Measurements from ENCODE around the gene PLEKHG4B. TPM values are rescaled to one million over a fixed set of nuclear protein-coding genes. Genes with fewer than 3 reads are reported as not detected.

Gene PLEKHG4B
- total RNA-seq, 1 experiment from 2014 or later, result 0.02 TPM

DNA sequence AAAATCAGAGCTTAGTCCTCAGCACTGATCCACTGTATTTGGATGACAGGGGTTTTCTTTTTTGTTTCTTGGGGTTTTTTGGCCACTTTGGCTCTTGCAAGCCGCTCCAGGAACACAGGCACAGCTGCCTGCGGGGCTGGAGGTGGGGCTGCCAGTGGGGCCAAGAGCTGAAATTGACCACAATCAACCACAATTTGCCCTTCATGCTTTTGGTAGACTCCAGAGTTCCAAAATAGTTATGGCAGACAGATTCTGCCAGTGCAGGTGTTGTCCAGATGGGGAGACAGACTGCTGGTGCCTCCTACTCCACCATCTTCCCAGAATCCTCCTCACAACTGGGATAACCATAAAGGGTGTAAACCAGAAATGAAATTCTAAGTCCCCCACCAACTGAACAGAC lies 36.5 kb downstream of the PLEKHG4B start:
- TF ChIP-seq ZNF274 (IDR thresholded peaks at IDR 0.05; ENCODE audit: low read depth, low read length) (no peak), SRF (IDR thresholded peaks at IDR 0.05; ENCODE audit: low read depth) (no peak), CBX3 (IDR thresholded peaks at IDR 0.05; ENCODE audit: low read depth) (no peak), TCF7L2 (IDR thresholded peaks at IDR 0.05; ENCODE audit: borderline replicate concordance, extremely low read depth, insufficient read depth, insufficient read length) (no peak), REST (IDR thresholded peaks at IDR 0.05; ENCODE audit: low read depth) (no peak), SIN3A (IDR thresholded peaks at IDR 0.05; ENCODE audit: low read depth) (no peak), MAX (IDR thresholded peaks at IDR 0.05) (no peak), EGR1 (IDR thresholded peaks at IDR 0.05; ENCODE audit: low read depth) (no peak), RAD21 (IDR thresholded peaks at IDR 0.05; ENCODE audit: low read depth) (no peak), POLR2AphosphoS5 (IDR thresholded peaks at IDR 0.05; ENCODE audit: low read depth, low read length) (no peak), ZBTB33 (IDR thresholded peaks at IDR 0.05; ENCODE audit: extremely low read depth, insufficient replicate concordance, low read length) (no peak), JUND (IDR thresholded peaks at IDR 0.05) (no peak), EZH2 (IDR thresholded peaks at IDR 0.05) (no peak)
- no peaks in the 10 kb centered on the region for H4K20me1 ChIP-seq (ENCODE audit: insufficient read depth)
- no TSS peak for BruUV-seq (replicated peaks)
- intact Hi-C loops (cut with micrococcal nuclease), result no loop called here
- H3K4me3 ChIP-seq (replicated peaks in 1 of 2; ENCODE audit: low read depth in 1 of 2, low read length in 2 of 2), result no peak overlapping the region
- no peaks in the 10 kb centered on the region for H3K9me2 ChIP-seq (ENCODE audit: insufficient read depth)
- H3K9ac ChIP-seq (ENCODE audit: low read length), result no peak overlapping the region
- no peak overlapping the region for H2AFZ ChIP-seq (ENCODE audit: low read depth, low read length, poor library complexity, severe bottlenecking)
- H3K79me2 ChIP-seq (ENCODE audit: insufficient read depth, low read length), result no peaks in the 10 kb centered on the region
- CTCF ChIA-PET, result no interaction called here
- no peaks in the 10 kb centered on the region for H3K4me1 ChIP-seq (ENCODE audit: control insufficient read depth in 1 of 2, insufficient read depth in 2 of 2, low read length in 2 of 2)
- POLR2A ChIA-PET, result no interaction called here
- H3K36me3 ChIP-seq (ENCODE audit: control insufficient read depth in 1 of 2, insufficient read depth in 2 of 2, low read length in 2 of 2), result no peaks in the 10 kb centered on the region
- peaks cover 8% of the 10 kb centered on the region; the same call in 1 of the 2 replicates for H3K27me3 ChIP-seq (ENCODE audit: insufficient read depth, low read length)
- H3K9me3 ChIP-seq (ENCODE audit: control insufficient read depth in 1 of 2, insufficient read depth in 1 of 2, low read depth in 1 of 2, low read length in 2 of 2), result no peaks in the 10 kb centered on the region; a peak in 1 of 4 replicates
- no peak overlapping the region for H3K4me2 ChIP-seq (ENCODE audit: low read length)
- no peak for DNase-seq (ENCODE audit: low read depth, low spot score)
- no peak overlapping the region for H3K27ac ChIP-seq (ENCODE audit: low read depth, low read length)
- RAD21 ChIA-PET (ENCODE audit: low non-redundant PET in 1 of 2, low total read pairs in 2 of 2, uncharacterized antibody in 2 of 2, unreplicated experiment in 2 of 2), result no interaction called here
- ATAC-seq, result no peak

Data from HCT116 (cell line).